HFF-Myc (cell line): ENCODE results near the gene RBM38.

Experiments used
- DNase-seq: peaks from one replicate; pipeline ENCODE4 v3.0.0-alpha.2; 2011; ENCODE audit warnings: low read depth; ENCODE audit errors: extremely low read depth
- H3K4me3 ChIP-seq: replicated peaks from 2 replicates; pipeline ENCODE4 v1.5.1; 2011; ENCODE audit warnings: low read depth, mild to moderate bottlenecking, control low read depth, low read length
- TF ChIP-seq, protein P1 (sequence below): IDR thresholded peaks from 2 replicates; pipeline ENCODE4 v1.5.1; 2012; ENCODE audit warnings: mild to moderate bottlenecking, low read depth, low read length, control low read depth; ENCODE audit errors: missing control alignments

The RBM38 gene

DNA sequence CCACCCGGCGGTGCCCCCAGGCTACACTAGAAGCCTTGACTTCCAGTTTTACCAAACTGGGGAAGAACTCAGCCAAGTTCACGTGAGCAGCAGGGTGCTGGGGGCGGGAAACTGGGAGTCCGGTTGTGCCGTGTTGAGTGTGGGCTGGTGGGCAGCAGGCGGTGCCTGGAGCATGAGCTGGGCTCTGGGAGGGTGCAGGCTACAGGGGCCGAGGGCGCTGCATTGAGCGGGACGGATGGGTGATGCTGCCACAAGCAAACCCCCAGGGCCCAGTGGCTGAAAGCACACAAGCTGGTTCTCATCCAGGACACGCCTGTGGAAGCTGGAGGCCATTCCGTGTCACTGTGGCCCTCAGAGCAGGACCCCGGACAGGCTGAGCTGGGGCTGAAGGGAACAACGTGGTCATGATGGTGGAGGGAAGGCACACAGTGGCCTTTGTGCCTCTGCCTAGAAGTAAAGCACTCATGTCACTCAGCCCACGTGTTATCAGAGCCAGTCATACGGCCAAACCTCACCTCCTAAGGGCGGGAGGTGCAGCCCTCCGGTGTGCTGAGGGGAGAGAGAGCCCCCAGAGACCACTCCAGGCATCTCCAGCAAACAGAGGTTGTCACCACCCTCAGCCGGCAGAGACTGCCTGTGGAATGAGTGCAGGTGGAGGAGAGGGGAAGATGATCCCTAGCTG is 29.5 kb downstream of the RBM38 start:
- H3K4me3 ChIP-seq, result no peak overlapping the region
- DNase-seq, result no peak
- TF ChIP-seq, protein P1, sequence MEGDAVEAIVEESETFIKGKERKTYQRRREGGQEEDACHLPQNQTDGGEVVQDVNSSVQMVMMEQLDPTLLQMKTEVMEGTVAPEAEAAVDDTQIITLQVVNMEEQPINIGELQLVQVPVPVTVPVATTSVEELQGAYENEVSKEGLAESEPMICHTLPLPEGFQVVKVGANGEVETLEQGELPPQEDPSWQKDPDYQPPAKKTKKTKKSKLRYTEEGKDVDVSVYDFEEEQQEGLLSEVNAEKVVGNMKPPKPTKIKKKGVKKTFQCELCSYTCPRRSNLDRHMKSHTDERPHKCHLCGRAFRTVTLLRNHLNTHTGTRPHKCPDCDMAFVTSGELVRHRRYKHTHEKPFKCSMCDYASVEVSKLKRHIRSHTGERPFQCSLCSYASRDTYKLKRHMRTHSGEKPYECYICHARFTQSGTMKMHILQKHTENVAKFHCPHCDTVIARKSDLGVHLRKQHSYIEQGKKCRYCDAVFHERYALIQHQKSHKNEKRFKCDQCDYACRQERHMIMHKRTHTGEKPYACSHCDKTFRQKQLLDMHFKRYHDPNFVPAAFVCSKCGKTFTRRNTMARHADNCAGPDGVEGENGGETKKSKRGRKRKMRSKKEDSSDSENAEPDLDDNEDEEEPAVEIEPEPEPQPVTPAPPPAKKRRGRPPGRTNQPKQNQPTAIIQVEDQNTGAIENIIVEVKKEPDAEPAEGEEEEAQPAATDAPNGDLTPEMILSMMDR, result no peak

DNA sequence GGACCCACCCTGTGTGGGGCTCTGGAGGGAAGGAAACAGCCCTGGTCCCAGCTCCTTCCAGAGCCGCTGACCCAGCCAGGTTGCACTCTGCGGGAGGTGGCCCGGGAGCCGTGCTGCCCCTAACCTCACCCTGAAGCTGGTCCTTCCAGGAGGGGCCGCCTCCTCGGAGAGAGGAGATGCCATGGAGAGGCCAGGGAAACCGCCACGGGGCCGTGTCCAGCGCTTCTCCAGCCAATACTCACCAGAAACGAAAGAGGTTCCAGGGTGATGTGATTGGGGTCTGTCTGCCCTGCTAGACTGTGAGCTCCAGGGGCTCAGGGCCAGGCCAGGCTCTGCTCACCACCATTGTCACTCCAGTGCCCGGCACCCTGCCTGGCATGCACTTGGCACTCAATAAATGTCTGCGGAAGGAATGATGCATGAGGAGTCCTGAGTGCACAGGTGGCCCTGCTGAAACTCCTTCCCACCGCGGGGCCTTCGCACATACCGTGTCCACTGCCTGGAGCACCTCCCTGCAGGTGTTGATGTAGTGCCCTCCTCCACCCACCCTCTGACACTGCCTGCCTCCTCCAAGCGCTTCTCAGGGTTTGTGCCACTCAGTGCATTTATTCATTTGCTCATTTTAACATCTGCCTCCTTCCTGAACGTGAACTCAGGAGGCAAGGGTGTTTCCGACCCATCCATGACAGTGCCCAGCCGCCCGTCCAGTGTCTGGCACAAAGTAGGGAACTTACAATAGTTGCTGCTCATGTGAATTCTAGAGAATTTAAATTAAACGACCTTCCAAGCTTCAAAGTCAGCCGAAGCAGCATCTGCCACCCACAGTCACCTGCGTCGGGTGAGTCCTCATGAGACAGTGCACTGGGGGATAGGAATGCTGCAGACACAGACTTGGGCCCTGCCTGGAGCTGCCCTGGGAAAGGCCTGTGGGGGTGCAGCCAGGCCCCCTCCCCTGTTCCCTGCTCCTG is 30.3 kb downstream of the RBM38 start:
- TF ChIP-seq, protein P1, result no peak
- H3K4me3 ChIP-seq, result no peak overlapping the region
- no peak for DNase-seq

DNA sequence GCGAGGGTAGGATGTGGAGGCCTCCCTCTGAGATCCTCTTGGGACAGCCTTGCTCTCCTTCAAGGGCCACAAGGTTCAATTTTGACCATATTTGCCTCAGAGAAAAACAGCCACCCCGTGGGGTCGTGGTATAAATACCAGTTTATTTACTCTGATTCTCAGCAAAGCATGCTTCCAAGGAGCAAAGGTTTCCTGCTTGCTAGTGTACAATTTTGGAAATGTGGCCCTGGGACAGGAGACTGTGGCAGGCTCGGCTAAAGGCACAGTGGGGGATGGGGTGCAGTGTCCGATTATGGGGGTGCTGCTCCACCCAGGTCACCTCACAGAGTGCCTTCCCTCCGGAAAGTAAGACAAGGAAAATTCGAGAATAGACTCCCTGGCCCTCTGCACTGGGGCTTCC is 31.1 kb downstream of the RBM38 start:
- TF ChIP-seq, protein P1, result no peak
- DNase-seq, result no peak
- H3K4me3 ChIP-seq, result no peak overlapping the region

DNA sequence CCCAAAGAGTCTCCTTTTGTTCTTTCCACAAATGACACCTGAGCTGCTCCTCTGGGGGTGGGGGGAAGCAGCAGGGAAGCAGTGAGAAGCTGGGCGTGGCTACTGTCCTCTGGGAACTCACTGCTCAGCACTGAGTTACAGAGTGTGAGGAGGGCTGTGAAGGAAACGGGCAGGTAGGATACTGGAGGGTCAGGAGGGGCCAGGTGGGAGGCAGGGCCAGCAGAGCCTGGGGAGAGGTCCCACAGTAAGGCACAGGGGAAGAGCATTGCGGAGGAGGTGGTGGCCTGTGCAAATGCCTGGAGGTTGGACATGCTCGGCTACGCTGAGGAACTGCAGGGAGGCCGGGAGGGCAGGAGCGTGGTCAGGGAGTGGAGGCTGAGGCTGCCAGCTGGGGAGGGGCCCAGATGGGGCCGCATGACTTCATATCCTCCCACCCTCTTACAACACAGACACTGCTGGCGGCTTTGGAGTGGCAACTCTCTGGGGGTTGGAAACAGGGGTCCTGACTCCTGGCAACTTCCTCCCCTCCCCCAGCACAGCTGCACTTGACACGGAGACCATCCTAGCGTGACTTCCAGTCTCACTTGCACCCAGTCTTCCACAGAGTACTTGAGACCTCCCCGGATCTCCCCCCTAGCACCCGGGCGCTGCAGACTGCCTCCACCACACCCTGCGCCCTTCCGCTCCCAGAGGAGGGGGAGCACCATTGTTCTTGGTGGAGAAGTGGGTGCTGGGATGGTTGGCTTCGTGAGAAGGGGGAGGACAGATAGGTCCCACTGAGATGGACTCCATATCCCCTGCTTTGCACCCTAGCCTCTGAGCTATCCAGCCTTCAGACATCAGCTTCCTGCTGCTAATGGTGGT is 34.2 kb downstream of the RBM38 start:
- H3K4me3 ChIP-seq, result no peak overlapping the region
- DNase-seq, result no peak
- TF ChIP-seq, protein P1, result no peak

DNA sequence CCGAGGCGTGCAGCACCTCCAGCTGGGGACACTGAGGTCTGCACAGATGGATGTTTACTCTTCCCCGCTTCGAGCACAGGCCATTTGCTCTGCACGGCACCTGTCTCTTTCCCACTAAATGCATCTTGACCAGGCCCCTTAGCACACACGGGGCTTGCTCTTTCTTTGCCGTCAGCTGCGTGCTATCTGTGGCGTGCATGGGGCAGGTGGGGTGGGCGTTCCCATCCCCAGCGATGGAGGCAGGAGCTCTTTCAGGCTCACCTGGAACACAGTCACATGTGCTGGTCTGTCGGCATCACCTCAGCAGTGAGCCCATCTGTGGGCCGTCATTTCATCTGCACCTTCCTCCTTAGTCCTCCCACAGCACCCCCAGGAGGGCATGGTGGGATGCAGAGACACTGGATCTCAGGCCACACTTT is 35.1 kb downstream of the RBM38 start:
- H3K4me3 ChIP-seq, result no peak overlapping the region
- DNase-seq, result no peak
- TF ChIP-seq, protein P1, result no peak

DNA sequence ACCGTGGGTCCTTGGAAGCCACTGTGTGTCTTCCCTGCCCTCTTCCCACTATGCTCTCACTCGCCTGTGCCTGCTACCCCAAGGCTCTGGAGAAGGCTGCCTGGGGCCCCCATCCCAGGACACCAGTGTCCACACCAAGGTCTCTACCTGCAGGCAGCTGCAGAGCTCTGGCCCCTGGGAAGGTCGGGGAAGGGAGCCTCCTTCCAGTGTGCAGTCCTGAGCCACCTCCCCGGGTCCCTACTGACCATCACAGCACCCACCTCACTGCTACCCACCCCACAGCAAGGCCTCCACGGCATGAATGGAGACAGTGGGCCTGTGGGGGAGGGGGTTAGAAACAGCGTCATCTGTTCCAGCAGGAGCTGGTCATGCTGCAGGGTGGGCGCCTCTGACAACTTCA is 35.6 kb downstream of the RBM38 start:
- no peak overlapping the region for H3K4me3 ChIP-seq
- TF ChIP-seq, protein P1, result no peak
- no peak for DNase-seq
